Transverse colon (tissue), 4 donors: ENCODE data around the gene IRX6.

ENCODE experiments used
- CTCF ChIP-seq, 5 experiments: fragments of 200-600 bp in 3 of 5; fragments of 450-650 bp in 2 of 5; sonication (generic) in 3 of 5; IDR thresholded peaks; 1 replicate in 2 of 5; 2 replicates in 3 of 5; pipeline ENCODE4 v1.5.1; 2016 to 2017; ENCODE audit warnings: antibody characterized with exemption in 5 of 5, inconsistent platforms in 3 of 5, mild to moderate bottlenecking in 2 of 5, moderate library complexity in 1 of 5
- EP300 ChIP-seq: sonication (generic); formaldehyde crosslinking; IDR thresholded peaks from one replicate; pipeline ENCODE4 v1.6.1; 2017; ENCODE audit warnings: antibody characterized with exemption, low read depth
- POLR2A ChIP-seq: fragments of 450-650 bp; IDR thresholded peaks from one replicate; pipeline ENCODE4 v1.6.1; 2016; ENCODE audit warnings: antibody characterized with exemption, mild to moderate bottlenecking, moderate library complexity
- POLR2AphosphoS5 ChIP-seq, 3 donors: sonication (generic); formaldehyde crosslinking; IDR thresholded peaks; one replicate each; pipeline ENCODE4 v1.6.1; 2016; ENCODE audit warnings: antibody characterized with exemption in 3 of 3

DNA sequence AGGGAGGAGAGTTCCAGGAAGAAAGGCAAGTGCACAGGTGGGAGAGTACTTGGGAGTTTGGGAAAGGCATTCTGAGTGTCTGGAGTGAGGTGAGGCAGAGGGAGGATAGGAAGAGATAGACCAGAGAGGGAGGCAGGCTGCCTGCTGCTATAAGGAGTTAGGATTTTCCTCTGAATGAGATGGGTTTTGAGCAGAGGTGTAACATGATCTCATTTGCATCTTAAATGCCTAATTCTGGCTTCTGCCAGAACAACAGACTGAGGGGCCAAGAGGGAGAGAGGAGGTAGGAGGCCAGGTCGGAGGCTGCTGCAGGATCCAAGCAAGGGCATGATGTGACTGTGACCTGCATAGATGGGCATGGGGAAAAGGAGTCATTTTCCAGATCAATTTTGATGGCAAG lies 31.5 kb upstream of the IRX6 start:
- TF ChIP-seq CTCF (IDR thresholded peaks at IDR 0.05) = no peak
- no peak for TF ChIP-seq POLR2AphosphoS5 (IDR thresholded peaks at IDR 0.05)
- no peak for TF ChIP-seq POLR2A
- no peak for TF ChIP-seq EP300
